Caki2 (cell line): ENCODE results near the gene KIAA1217. TPM values are rescaled to one million over a fixed set of nuclear protein-coding genes. Genes with fewer than 3 reads are reported as not detected.

Experiments
- DNase-seq: peaks from one replicate; pipeline ENCODE4 v3.0.0-alpha.2; 2015; ENCODE audit warnings: low read depth
- in situ Hi-C: cut with HindIII; loops from 2 replicates; pipeline ENCODE4 v1.10.0; 2016; ENCODE audit warnings: low sequenced_read_pairs, low pct_unique_long_range_greater_than_20kb, mixed read lengths
- total RNA-seq: library from RNA; depleted of rRNA; stranded (reverse); fragments of >200 nt; shearing (Covaris generic); gene quantifications from 2 replicates; pipeline ENCODE4 v1.2.3, GENCODE V29; 2014; ENCODE audit warnings: low replicate concordance

The KIAA1217 gene
- total RNA-seq, 1 experiment from 2014 or later: 0.95 TPM

DNA sequence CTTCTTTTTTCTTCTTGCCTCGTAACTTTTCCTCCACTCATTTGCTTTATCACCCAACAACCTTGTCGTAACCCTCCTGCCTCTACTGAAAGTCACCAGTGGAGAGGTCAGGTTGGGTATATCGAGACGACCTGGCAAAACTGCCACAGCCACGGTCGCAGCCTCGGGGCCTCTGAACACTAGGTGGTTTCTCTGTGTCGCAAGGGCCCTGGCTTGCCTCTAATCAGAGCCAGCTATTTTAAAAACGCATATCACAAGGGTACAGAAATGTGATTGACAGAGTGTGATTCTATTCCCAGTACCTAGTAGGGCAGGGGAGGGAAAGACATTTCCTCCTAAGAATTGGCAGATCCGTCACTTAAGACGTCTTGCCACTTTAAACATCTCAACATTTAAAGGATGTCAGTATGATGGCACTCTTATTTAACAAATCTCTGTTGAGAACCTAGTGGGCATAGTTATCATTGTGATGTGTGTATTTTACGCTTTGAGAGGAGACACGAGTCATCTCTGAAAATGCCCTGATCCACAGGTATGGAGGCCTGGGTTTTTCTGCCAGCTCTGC lies 317.2 kb downstream of the KIAA1217 start:
- no peak for DNase-seq
- in situ Hi-C loops: no loop called here

DNA sequence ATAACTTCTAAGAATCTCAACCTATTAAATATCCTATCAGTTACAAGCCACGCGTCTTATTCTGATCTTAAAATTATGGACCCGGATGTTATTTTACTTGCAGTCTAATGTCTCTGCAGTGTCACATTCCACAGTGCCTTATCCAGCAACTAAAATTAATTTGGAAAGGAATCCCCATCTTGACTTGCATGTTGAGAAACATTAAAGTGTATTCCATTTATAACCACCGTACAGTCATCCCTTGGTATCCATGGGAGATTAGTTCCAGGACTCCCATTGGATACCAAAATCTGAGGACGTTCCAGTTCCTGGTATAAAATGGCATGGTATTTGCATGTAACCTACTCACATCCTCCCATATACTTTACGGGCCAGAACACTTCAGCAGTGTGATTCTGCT lies 320.0 kb downstream of the KIAA1217 start:
- in situ Hi-C loops: no loop called here
- no peak for DNase-seq

DNA sequence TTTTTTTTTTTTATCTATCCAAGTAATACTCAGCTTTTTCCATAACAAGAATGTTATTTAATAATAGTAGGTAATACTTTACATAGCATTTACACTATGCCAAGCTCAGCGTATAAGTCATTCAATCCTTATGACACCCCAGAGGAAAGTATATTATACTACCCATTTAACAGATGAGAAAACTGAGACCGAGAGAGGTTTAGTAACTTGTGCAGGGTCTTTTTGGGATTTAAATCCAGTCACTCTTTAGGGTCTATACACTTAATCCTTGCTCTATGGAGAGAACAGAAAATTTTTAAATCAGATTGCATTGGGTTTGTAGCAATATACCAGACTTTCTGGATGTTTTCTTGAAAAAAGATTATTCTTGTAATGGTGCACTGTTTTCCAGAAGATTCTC lies 322.5 kb downstream of the KIAA1217 start:
- no peak for DNase-seq
- in situ Hi-C loops: no loop called here

DNA sequence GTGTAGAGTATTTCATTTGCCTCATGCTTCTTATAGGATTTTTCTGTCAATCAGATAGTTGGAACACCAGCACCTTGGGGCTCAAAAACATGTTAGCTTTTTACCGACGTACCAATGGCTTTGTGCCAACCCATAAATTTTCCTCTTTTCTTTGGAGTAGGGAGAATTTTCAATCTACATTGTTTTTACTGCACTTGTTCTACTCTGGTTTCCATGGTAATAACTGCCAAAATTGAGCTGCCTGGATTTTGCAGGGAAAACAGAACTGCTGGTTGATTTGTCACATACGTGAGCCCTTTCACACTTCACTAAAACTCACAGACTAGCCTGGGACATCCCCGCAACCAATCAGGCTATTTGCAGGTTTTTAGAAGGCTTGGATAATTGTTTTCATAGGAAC lies 325.0 kb downstream of the KIAA1217 start:
- in situ Hi-C loops: no loop called here

DNA sequence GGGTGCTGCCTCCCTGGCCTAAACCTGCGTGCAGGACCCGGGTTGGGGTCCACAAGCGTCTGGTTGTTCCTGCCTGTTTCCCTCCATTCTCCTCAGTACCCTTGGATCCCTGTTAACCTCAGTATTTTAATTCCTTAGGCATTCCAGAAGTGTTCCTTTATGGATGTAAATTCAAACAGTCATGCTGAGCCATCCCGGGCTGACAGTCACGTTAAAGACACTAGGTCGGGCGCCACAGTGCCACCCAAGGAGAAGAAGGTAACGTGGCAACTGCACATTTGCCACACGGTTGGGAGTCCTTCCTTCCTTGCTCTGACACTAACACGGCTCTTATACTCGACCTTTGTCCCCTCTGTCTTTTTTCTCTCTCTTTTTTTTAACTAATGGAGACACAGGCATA lies 327.7 kb downstream of the KIAA1217 start:
- in situ Hi-C loops: no loop called here
- no peak for DNase-seq

More for the DNA sequence above, 325.0 kb downstream of the KIAA1217 start:
- DNase-seq: no peak

DNA sequence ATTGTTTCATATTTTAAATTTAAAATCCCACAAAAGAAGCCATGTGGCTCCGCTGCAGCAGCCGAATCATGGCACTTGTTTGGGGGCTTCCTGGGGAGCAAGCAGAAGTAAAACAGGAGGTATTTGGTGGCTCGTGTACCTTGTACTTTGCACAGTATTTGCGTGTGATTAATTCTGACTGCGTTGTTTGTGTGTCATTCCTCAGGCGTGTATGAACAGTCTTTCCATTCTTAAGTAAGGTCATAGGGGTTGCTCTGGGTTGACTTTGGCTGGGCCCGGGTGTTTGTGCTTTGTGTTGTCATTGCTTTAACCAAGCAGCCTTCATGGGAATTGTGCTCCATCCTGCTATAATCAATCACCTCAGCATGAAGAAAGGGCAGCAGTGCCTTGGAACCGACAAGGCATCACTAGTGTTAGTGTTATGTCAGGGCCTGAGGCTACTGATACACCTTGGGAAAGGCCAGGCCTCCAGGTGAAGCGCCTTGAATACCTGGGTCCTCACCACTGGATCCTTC lies 332.4 kb downstream of the KIAA1217 start:
- in situ Hi-C loops: no loop called here

DNA sequence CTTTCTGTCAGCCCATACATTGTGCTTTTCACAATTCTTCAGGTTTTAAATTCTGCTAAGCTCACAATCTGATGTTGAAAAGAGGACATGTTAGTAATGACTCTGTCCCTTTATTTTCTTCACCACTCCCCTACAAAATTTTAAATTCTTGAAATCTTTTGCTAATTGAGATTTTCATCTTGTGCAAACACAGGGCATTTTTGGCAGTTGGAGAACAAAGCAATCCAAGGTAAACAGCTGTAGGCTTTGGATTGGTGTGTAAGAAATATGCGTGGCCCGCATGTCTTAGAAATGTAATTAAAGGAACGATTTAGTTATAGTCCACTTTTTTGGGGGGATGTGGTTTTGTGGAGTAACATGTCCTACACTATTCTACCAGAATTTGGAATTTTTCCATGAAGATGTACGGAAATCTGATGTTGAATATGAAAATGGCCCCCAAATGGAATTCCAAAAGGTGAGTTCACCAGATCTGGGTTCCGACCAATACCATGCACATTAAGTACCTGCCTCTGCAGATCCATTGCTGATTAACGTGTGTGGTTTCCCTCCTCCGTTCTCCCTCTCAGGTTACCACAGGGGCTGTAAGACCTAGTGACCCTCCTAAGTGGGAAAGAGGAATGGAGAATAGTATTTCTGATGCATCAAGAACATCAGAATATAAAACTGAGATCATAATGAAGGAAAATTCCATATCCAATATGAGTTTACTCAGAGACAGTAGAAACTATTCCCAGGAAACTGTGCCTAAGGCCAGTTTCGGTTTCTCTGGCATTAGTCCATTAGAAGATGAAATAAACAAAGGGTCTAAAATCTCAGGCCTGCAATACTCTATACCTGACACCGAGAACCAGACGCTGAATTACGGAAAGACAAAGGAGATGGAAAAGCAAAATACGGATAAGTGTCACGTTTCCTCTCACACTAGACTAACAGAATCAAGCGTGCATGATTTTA lies 333.7 kb downstream of the KIAA1217 start:
- in situ Hi-C loops: no loop called here
- no peak for DNase-seq

More for the DNA sequence above, 332.4 kb downstream of the KIAA1217 start:
- DNase-seq: no peak

DNA sequence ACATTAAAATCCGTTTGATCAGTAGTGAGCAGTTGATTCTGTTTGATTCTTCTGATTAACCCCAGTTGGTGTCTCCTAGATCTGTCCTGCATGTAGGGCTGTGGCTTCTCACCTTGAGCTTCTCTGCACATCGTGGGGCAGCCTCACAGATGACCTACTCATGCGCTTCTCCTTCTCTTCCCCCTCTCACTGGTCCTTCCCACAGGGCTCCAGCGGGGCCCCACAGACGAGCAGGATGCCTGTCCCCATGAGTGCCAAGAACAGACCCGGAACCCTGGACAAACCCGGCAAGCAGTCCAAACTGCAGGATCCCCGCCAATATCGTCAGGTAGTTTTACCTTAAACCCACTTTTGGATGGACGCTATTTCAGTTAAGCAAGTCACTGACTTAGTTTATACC lies 335.8 kb downstream of the KIAA1217 start:
- DNase-seq: no peak
- in situ Hi-C loops: no loop called here

DNA sequence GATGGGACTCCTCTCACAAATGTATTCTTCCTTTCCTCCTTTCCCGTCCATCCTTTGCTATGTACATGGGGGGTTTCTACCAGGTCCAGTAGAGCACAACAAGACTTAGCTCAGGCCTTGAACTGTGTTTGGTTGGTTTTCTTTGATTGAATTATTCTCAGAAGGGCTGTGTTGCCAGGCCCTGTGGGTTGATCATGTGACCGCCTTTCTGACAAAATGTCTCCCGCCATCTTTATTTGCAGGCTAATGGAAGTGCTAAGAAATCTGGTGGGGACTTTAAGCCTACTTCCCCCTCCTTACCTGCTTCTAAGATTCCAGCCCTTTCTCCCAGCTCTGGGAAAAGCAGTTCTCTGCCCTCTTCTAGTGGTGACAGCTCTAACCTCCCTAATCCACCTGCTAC lies 336.6 kb downstream of the KIAA1217 start:
- in situ Hi-C loops: no loop called here
- no peak for DNase-seq

DNA sequence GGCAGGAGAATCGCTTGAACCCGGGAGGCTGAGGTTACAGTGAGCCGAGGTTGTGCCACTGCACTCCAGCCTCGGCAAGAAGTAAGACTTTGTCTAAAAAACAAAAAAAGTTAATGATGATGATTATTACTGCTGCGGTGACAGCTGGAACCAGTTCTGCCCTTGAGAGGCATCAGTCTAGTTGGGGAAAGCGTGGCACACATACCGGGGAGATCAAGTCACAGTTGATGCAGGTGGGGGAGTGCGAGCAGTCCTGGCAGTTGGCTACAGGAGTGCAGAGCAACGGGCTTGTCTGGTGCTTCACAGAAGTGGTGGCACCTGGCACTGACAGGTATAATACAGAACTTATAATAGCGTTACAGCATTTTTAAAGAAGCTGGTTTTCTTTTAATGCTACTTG lies 341.7 kb downstream of the KIAA1217 start:
- no peak for DNase-seq
- in situ Hi-C loops: no loop called here

DNA sequence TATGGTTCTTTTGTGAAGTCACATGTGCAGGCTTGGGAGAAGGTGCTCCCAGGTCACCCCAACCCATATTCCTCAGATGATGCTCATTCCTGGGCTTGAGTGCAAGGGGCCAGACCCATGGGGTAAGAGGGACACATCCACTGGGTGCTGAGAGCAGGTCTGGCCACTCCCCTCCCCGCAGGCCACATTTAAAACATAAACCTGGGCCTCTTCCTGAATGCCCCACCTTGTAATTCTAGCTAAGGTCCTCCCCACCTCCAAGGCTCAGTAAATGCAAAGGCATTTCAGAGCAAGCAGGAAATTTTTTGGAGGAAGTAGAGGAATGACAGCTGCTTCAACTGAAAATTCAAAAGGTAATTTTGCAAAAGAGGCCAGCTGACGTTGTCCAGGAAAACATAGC lies 342.2 kb downstream of the KIAA1217 start:
- in situ Hi-C loops: no loop called here
- DNase-seq: no peak

DNA sequence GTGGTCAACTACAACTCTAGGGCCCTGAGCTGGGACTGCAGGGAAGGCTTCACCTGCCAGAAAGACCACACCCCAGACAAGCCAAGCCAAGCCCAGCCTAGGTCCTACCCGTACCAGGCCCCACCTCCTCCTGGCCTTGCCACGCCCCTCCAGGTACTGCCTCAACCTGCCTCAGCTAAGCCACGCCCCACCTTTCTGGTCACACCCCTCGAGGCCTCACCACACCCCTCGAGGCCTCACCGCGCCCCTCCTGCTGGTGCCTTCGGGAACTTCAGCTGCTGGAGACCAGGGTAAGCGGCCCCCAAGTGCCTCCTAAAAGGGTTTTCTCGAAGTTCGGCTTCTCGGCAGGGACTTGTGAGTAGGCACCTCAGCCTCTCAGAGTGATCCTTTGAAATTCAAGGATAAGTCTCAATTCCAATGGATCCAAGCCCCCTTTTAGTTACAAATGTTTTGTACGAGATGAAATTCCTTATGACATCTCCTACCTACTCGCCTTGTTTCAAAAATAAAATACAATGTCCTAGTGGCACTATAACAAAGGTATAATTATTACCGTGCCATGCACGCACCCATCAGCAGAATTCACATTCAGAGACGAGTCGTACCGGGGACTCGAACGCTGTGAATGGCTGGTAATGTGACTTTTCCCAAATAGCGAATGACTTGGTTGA lies 343.5 kb downstream of the KIAA1217 start:
- in situ Hi-C loops: no loop called here
- DNase-seq: no peak

DNA sequence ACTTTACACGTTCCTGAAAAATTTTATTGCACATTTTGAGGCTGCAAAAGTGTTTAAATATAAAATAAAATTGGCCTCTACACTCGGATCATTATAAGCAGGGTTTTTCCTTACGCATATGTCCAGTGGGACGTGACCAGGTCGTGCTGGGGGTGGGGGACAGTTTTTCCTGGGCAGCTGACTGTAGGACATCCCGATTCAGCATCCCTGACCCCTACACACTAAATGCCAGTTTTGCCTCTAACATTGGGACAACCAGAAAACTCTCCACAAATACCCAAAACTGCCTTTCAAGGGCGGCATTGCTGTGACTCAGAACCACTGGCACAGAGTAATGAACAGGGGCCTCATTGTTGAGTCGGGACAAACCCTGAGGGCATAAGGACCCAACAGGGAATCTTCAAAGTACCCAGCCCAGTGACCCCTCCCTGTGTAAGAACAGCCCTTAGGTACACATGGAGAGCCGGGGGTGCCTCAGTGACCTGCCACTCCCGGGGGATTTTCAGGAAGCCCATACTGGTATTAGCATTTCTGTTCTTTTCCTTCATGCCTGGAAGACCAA lies 344.2 kb downstream of the KIAA1217 start:
- no peak for DNase-seq
- in situ Hi-C loops: no loop called here

DNA sequence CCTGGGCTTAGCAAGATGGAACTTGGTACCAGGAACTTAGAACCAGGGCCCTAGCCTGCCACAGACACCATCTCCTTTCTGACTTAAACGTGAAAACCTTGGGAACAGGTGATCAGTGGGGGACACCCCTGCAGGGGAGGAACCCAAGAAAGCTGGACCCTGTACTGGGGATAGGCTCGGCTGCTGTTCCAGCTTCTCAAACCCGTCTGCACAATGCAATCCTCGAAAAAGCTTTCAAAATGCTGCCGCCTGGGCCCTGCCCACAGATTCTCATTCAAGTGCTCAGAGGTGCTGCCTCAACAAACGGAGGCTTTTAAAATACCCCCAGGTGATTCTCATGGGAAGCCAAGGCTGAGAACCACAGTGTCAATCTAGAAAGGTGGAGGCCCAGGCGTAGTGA lies 345.1 kb downstream of the KIAA1217 start:
- no peak for DNase-seq
- in situ Hi-C loops: no loop called here

DNA sequence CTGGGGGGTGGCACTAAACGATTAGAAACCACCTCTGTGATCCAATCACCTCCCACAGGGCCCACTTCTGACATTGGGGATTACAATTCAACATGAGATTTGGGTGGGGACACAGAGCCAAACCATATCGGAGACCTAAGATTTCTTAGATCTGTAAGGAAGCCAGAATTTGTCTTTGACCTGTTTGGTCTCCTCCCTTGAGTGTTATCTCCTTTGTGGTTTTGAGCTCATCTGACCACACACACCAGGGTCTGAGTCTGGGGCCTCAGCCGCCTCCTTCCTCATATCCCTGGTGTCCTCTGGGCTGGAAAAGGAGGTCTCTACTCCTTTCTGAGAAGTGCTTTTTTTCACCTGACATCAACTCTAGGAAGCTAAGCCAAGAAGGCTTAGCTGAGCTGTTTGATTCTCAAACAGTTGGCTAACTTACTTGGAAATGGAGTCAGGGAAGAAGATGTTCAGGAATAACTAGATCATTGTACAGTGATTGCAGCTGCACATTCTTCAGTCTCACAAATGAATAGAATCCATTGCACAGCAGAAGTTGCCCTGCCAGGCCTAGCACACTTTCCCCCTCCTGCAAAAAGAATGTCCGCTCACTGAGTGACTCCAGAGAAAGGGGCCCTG lies 347.3 kb downstream of the KIAA1217 start:
- DNase-seq: no peak
- in situ Hi-C loops: no loop called here

DNA sequence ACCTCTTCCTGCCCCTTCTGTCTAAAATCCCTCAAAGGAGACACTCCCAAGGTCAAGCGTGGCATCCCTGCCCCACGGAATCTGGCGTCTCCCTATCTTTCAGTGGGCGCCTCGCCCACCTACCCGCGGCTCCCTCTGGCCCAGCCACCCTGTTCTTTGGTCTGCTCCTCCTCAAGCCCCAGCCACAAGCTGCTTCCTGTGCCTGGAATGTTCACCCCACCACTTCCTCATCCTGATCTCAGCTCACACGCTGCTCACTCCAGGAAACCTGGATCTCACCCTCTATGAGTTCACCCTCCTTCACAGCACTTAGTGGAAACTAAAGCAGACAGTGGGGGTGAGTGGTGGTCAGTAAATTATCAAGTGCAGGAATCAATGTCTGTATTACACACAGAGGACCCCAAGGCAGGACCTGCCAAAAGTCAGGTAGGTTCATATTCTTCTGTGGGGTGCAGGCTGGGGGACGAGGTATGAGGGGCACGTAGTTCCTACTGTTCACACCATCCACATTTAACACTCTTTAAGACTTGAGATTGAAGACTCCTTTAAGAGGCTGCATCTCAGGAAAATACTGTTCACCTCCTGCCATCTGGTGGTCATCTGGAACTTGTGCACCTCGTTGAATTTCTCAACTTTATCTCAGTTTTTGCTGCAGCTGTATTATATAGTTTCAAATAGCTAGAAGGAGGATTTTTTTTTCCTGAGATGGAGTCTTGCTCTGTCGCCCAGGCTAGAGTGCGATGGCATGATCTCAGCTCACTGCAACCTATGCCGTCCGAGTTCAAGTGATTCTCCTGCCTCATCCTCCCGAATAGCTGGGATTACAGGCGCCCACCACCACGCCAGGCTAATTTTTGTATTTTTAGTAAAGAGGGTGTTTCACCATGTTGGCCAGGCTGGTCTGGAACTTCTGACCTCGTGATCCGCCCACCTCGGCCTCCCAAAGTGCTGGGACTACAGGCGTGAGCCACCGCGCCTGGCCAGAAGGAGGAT lies 348.1 kb downstream of the KIAA1217 start:
- in situ Hi-C loops: no loop called here
- peak; percentile 26 for DNase-seq

DNA sequence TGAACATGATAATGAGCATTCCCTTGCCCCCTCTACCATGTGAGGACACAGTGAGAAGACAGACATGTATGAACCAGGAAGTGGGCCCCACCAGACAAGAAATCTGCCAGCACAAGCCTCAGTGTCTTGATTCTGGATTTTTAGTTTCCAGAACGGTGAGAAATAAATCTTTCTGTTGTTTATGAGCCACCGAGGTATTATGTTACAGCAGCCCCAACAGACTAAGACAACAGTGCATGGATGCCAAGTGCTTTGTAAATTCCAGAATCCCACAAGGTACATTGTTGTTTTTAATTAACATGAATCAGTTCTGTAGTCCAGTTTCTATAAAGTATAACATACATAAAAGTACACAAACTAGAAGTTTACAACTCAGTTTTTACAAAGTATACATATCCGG lies 352.5 kb downstream of the KIAA1217 start:
- in situ Hi-C loops: no loop called here
- DNase-seq: no peak
